Liver (tissue), 9 donors: ENCODE results near the gene FAM151A. TPM values are rescaled to one million over a fixed set of nuclear protein-coding genes. Genes with fewer than 3 reads are reported as not detected.

Experiments used
- DNase-seq: peaks from one replicate; pipeline ENCODE4 v3.0.0-alpha.2; 2017; ENCODE audit warnings: low spot score
- H3K27ac ChIP-seq, 2 donors: one replicate each; pipeline ENCODE4 v1.7.0; 2013; ENCODE audit warnings: inconsistent platforms in 2 of 2, low read length in 2 of 2, control low read depth in 1 of 2, low read depth in 1 of 2, mild to moderate bottlenecking in 1 of 2
- H3K27me3 ChIP-seq, 4 donors: one replicate each; pipeline versions ENCODE4 v1.6.1 to v1.7.0; 2013; ENCODE audit warnings: low read length in 3 of 4, inconsistent platforms in 1 of 4, mild to moderate bottlenecking in 1 of 4, moderate library complexity in 1 of 4; ENCODE audit not compliant: control insufficient read depth in 4 of 4, insufficient read depth in 4 of 4
- H3K36me3 ChIP-seq, 4 donors: one replicate each; pipeline versions ENCODE4 v1.6.1 to v1.7.0; 2013; ENCODE audit warnings: low read length in 3 of 4, mild to moderate bottlenecking in 3 of 4, low read depth in 1 of 4, moderate library complexity in 1 of 4; ENCODE audit not compliant: control insufficient read depth in 4 of 4, insufficient read depth in 3 of 4
- H3K4me1 ChIP-seq, 4 donors: one replicate each; pipeline versions ENCODE4 v1.6.1 to v1.7.0; 2013; ENCODE audit warnings: low read length in 3 of 4, mild to moderate bottlenecking in 3 of 4, moderate library complexity in 1 of 4; ENCODE audit not compliant: control insufficient read depth in 4 of 4, insufficient read depth in 4 of 4
- H3K4me3 ChIP-seq, 3 donors: one replicate each; pipeline versions ENCODE4 v1.6.1 to v1.7.0; 2013; ENCODE audit warnings: low read length in 3 of 3, control low read depth in 1 of 3, low read depth in 1 of 3, mild to moderate bottlenecking in 1 of 3
- H3K9ac ChIP-seq, 2 donors: one replicate each; pipeline ENCODE4 v1.7.0; 2013; ENCODE audit warnings: low read length in 2 of 2, mild to moderate bottlenecking in 2 of 2, moderate library complexity in 2 of 2, control low read depth in 1 of 2, low read depth in 1 of 2
- H3K9me3 ChIP-seq, 4 donors: one replicate each; pipeline versions ENCODE4 v1.6.1 to v1.7.0; 2013; ENCODE audit warnings: low read length in 3 of 4; ENCODE audit not compliant: control insufficient read depth in 4 of 4
- ATF3 ChIP-seq: IDR thresholded peaks from 2 replicates; pipeline ENCODE4 v1.6.1; 2016; ENCODE audit warnings: antibody characterized with exemption
- CTCF ChIP-seq: fragments of 150-350 bp; IDR thresholded peaks from 2 replicates; pipeline ENCODE4 v1.5.1; 2017; ENCODE audit warnings: improper control_type of control experiment, low read depth, low read length; ENCODE audit not compliant: missing input control
- EGR1 ChIP-seq, 2 donors: IDR thresholded peaks; 2 replicates each; pipeline ENCODE4 v1.6.1; 2016 to 2018; ENCODE audit warnings: antibody characterized with exemption in 2 of 2, low read depth in 2 of 2
- FOXA1 ChIP-seq: IDR thresholded peaks from 2 replicates; pipeline ENCODE4 v1.6.1; 2016; ENCODE audit warnings: antibody characterized with exemption
- FOXA2 ChIP-seq: IDR thresholded peaks from 2 replicates; pipeline ENCODE4 v1.6.1; 2016; ENCODE audit warnings: antibody characterized with exemption
- GABPA ChIP-seq, 2 donors: IDR thresholded peaks in 1 of 2; conservative IDR thresholded peaks in 1 of 2; 2 replicates each; pipeline ENCODE4 v1.6.1; 2016; ENCODE audit warnings: antibody characterized with exemption in 2 of 2, mild to moderate bottlenecking in 1 of 2, moderate library complexity in 1 of 2
- HNF4A ChIP-seq, 2 donors: conservative IDR thresholded peaks; 2 replicates each; pipeline ENCODE4 v1.6.1; 2016; ENCODE audit warnings: antibody characterized with exemption in 2 of 2, mild to moderate bottlenecking in 2 of 2
- HNF4G ChIP-seq: IDR thresholded peaks from 2 replicates; pipeline ENCODE4 v1.6.1; 2016; ENCODE audit warnings: antibody characterized with exemption
- JUND ChIP-seq, 2 donors: IDR thresholded peaks; 2 replicates each; pipeline ENCODE4 v1.6.1; 2016; ENCODE audit warnings: antibody characterized with exemption in 2 of 2
- MAX ChIP-seq: IDR thresholded peaks from 2 replicates; pipeline ENCODE4 v1.6.1; 2016; ENCODE audit warnings: antibody characterized with exemption
- NR2F2 ChIP-seq: IDR thresholded peaks from 2 replicates; pipeline ENCODE4 v1.6.1; 2016; ENCODE audit warnings: antibody characterized with exemption
- RAD21 ChIP-seq, 2 donors: IDR thresholded peaks; 2 replicates each; pipeline ENCODE4 v1.6.1; 2016; ENCODE audit warnings: antibody characterized with exemption in 2 of 2, mild to moderate bottlenecking in 2 of 2
- REST ChIP-seq: IDR thresholded peaks from 2 replicates; pipeline ENCODE4 v1.6.1; 2016; ENCODE audit warnings: antibody characterized with exemption, mild to moderate bottlenecking
- RXRA ChIP-seq, 2 donors: IDR thresholded peaks; 2 replicates each; pipeline ENCODE4 v1.6.1; 2017 to 2018; ENCODE audit warnings: antibody characterized with exemption in 2 of 2, mild to moderate bottlenecking in 1 of 2
- SP1 ChIP-seq: IDR thresholded peaks from 2 replicates; pipeline ENCODE4 v1.6.1; 2018; ENCODE audit warnings: antibody characterized with exemption, mild to moderate bottlenecking
- TAF1 ChIP-seq: conservative IDR thresholded peaks from 2 replicates; pipeline ENCODE4 v1.6.1; 2016; ENCODE audit warnings: antibody characterized with exemption, mild to moderate bottlenecking
- YY1 ChIP-seq: IDR thresholded peaks from 2 replicates; pipeline ENCODE4 v1.6.1; 2016; ENCODE audit warnings: antibody characterized with exemption, mild to moderate bottlenecking
- ZBTB33 ChIP-seq: IDR thresholded peaks from 2 replicates; pipeline ENCODE4 v1.6.1; 2016; ENCODE audit warnings: antibody characterized with exemption
- WGBS: extraction: QIAGEN DNeasy Blood & Tissue Kit; methylation state at CpG from one replicate; pipeline ENCODE4 v1.1.7; 2013; 5-methylcytosine and 5-hydroxymethylcytosine counted together
- polyA plus RNA-seq, 2 donors: library from polyadenylated mRNA; stranded (reverse) in 1 of 2; unstranded in 1 of 2; fragments of 200-250 nt in 1 of 2; fragments of >200 nt in 1 of 2; fragmentation: Nextera tagmentation in 1 of 2; extraction: Ambion mirVana in 1 of 2; gene quantifications; one replicate each; pipeline versions ENCODE4 v1.2.1 to v1.2.3, GENCODE V29; 2013 to 2015
- total RNA-seq, 2 donors: library from RNA; depleted of rRNA; stranded (reverse); fragments of >200 nt; gene quantifications; one replicate each; pipeline ENCODE4 v1.2.3, GENCODE V29; 2014
- donor health status: healthy.
- donor health status: healthy.
- donor health status: healthy.
- donor health status: healthy.
- donor health status: healthy.

FAM151A gene
- total and polyA plus RNA-seq, 4 donors, result 1.5 to 25.1 (median 4.7) TPM

GRCh38 chr1:54601730-54602129, 21.6 kb downstream of the FAM151A start:
- WGBS, result 91% methylated on average over 10 of the region's 10 CpGs
- no peaks in the 10 kb centered on the region for H3K36me3 ChIP-seq
- H3K9me3 ChIP-seq, result no peaks in the 10 kb centered on the region
- no peak overlapping the region for H3K9ac ChIP-seq
- H3K4me3 ChIP-seq, result no peak overlapping the region
- H3K4me1 ChIP-seq, result no peaks in the 10 kb centered on the region
- DNase-seq, result no peak
- H3K27ac ChIP-seq, result no peak overlapping the region
- TF ChIP-seq JUND (IDR thresholded peaks at IDR 0.05), result no peak
- TF ChIP-seq REST, result no peak
- TF ChIP-seq ATF3, result no peak
- TF ChIP-seq HNF4G, result no peak
- no peak for TF ChIP-seq RXRA (IDR thresholded peaks at IDR 0.05)
- no peak for TF ChIP-seq GABPA (IDR thresholded peaks at IDR 0.05 in 1 of 2, conservative IDR thresholded peaks at IDR 0.05 in 1 of 2)
- no peak for TF ChIP-seq ZBTB33
- no peak for TF ChIP-seq NR2F2
- TF ChIP-seq YY1, result no peak
- no peak for TF ChIP-seq FOXA2
- TF ChIP-seq EGR1 (IDR thresholded peaks at IDR 0.05; ENCODE audit: low read depth in 2 of 2), result no peak
- TF ChIP-seq CTCF, result no peak
- no peaks in the 10 kb centered on the region for H3K27me3 ChIP-seq

GRCh38 chr1:54600947-54601721, 22.2 kb downstream of the FAM151A start:
- 91% methylated on average over 21 of the region's 21 CpGs for WGBS
- no peaks in the 10 kb centered on the region for H3K4me1 ChIP-seq
- DNase-seq, result no peak
- no peak overlapping the region for H3K4me3 ChIP-seq
- H3K36me3 ChIP-seq, result no peaks in the 10 kb centered on the region
- H3K9ac ChIP-seq, result no peak overlapping the region
- H3K27me3 ChIP-seq, result no peaks in the 10 kb centered on the region
- H3K9me3 ChIP-seq, result no peaks in the 10 kb centered on the region
- no peak overlapping the region for H3K27ac ChIP-seq
- TF ChIP-seq NR2F2 (no peak), FOXA2 (no peak), SP1 (no peak), RAD21 (IDR thresholded peaks at IDR 0.05) (no peak), MAX (no peak), GABPA (IDR thresholded peaks at IDR 0.05 in 1 of 2, conservative IDR thresholded peaks at IDR 0.05 in 1 of 2) (no peak), RXRA (IDR thresholded peaks at IDR 0.05) (no peak), EGR1 (IDR thresholded peaks at IDR 0.05; ENCODE audit: low read depth in 2 of 2) (no peak), HNF4A (conservative IDR thresholded peaks at IDR 0.05) (no peak), HNF4G (no peak), FOXA1 (no peak), CTCF (no peak), ATF3 (no peak), JUND (IDR thresholded peaks at IDR 0.05) (no peak), TAF1 (no peak)
